Vagina (tissue), 2 donors: ENCODE measurements around the gene TXK. TPM values are rescaled to one million over a fixed set of nuclear protein-coding genes. Genes with fewer than 3 reads are reported as not detected.

Experiments used
- DNase-seq, 2 donors: peaks; one replicate each; pipeline ENCODE4 v3.0.0-alpha.2; 2017; ENCODE audit errors: extremely low spot score in 2 of 2
- H3K27ac ChIP-seq: fragments of 200-600 bp; sonication (generic); one replicate; pipeline ENCODE4 v1.5.1; 2019
- H3K27me3 ChIP-seq: fragments of 200-600 bp; sonication (generic); one replicate; pipeline ENCODE4 v1.5.1; 2019
- H3K36me3 ChIP-seq, 2 donors: fragments of 200-600 bp; sonication (generic); one replicate each; pipeline ENCODE4 v1.5.1; 2017 to 2019
- H3K4me1 ChIP-seq: fragments of 200-600 bp; sonication (generic); one replicate; pipeline ENCODE4 v1.5.1; 2019
- H3K4me3 ChIP-seq, 2 donors: fragments of 200-600 bp; sonication (generic); 1 replicate in 1 of 2; 2 replicates in 1 of 2; pipeline ENCODE4 v1.5.1; 2016 to 2019
- H3K9me3 ChIP-seq: fragments of 200-600 bp; sonication (generic); one replicate; pipeline ENCODE4 v1.5.1; 2019
- POLR2A ChIP-seq, 2 donors: fragments of 450-650 bp; IDR thresholded peaks; one replicate each; pipeline ENCODE4 v1.6.1; 2017; ENCODE audit warnings: antibody characterized with exemption in 2 of 2, mild to moderate bottlenecking in 2 of 2, moderate library complexity in 2 of 2
- POLR2AphosphoS5 ChIP-seq, 2 donors: sonication (generic); formaldehyde crosslinking; IDR thresholded peaks; one replicate each; pipeline ENCODE4 v1.9.0; 2017; ENCODE audit warnings: antibody characterized with exemption in 2 of 2, mild to moderate bottlenecking in 2 of 2, low read depth in 1 of 2; ENCODE audit not compliant: insufficient read depth in 1 of 2
- intact Hi-C: fragments of 100-400 bp; cut with DNase I; formaldehyde crosslinking; loops from one replicate; pipeline ENCODE4 v1.15.1; 2023
- total RNA-seq: library from RNA; depleted of rRNA; stranded (reverse); fragments of >200 nt; gene quantifications from one replicate; pipeline ENCODE4 v1.2.3, GENCODE V29; 2016
- TF ChIP-seq, protein P1 (sequence below), 3 experiments: fragments of 450-650 bp in 2 of 3; fragments of 200-600 bp in 1 of 3; sonication (generic) in 1 of 3; IDR thresholded peaks; one replicate each; pipeline ENCODE4 v1.5.1; 2017 to 2019; ENCODE audit warnings: antibody characterized with exemption in 3 of 3, mild to moderate bottlenecking in 2 of 3, moderate library complexity in 2 of 3

The TXK gene
- total RNA-seq, 1 donor from 2014 or later: 8.1 TPM

DNA sequence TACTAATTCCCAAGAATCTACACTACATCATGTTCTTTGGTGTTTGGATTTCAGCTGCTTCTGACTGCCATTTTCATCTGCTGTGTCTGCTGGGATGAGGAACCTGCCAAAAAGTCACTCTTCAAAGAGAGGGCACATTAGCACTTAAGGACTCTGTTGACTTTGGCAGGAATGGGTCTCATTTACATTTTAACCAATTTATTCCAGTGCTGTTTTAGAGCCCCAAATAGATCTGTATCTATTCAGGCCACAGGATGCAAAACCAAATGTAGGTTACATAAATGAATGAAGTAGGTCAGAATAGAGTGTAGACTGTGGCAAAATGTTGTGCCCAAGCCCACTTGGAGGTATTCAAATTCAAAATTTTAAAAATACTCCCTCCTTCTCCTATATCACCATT is 14.4 kb downstream of the TXK start:
- Histone ChIP-seq H3K4me1 (no peaks in the 10 kb centered on the region), H3K4me3 (no peak overlapping the region), H3K27me3 (no peaks in the 10 kb centered on the region), H3K9me3 (no peaks in the 10 kb centered on the region), H3K36me3 (no peaks in the 10 kb centered on the region), H3K27ac (no peak overlapping the region)
- intact Hi-C loops: no loop called here
- no peak for TF ChIP-seq POLR2AphosphoS5 (IDR thresholded peaks at IDR 0.05; ENCODE audit: insufficient read depth in 1 of 2, low read depth in 1 of 2)
- TF ChIP-seq POLR2A (IDR thresholded peaks at IDR 0.05): no peak
- TF ChIP-seq, protein P1, sequence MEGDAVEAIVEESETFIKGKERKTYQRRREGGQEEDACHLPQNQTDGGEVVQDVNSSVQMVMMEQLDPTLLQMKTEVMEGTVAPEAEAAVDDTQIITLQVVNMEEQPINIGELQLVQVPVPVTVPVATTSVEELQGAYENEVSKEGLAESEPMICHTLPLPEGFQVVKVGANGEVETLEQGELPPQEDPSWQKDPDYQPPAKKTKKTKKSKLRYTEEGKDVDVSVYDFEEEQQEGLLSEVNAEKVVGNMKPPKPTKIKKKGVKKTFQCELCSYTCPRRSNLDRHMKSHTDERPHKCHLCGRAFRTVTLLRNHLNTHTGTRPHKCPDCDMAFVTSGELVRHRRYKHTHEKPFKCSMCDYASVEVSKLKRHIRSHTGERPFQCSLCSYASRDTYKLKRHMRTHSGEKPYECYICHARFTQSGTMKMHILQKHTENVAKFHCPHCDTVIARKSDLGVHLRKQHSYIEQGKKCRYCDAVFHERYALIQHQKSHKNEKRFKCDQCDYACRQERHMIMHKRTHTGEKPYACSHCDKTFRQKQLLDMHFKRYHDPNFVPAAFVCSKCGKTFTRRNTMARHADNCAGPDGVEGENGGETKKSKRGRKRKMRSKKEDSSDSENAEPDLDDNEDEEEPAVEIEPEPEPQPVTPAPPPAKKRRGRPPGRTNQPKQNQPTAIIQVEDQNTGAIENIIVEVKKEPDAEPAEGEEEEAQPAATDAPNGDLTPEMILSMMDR (IDR thresholded peaks at IDR 0.05): no peak
- no peak for DNase-seq

DNA sequence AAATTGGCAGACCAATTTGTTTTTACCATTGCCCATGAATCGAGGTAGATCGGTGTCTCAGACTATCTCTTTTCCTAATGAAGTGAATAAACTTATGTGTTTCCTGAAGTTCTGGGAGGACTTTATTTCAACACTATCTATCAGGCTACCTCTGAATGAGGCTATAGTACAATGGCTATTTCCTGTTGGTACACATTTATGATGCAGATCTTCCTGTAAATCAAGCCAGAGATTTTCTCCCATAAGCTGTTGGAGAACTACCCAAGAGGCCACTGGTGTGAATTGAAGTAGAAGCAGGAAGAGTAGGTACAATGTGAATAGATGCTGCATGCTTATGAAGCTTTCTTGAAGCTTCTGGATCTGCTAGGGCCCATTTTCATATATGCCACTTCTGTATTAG is 16.0 kb downstream of the TXK start:
- H3K4me3 ChIP-seq: no peak overlapping the region
- no peaks in the 10 kb centered on the region for H3K4me1 ChIP-seq
- H3K27me3 ChIP-seq: no peaks in the 10 kb centered on the region
- TF ChIP-seq POLR2AphosphoS5 (IDR thresholded peaks at IDR 0.05; ENCODE audit: insufficient read depth in 1 of 2, low read depth in 1 of 2) (no peak), POLR2A (IDR thresholded peaks at IDR 0.05) (no peak)
- TF ChIP-seq, protein P1 (IDR thresholded peaks at IDR 0.05): no peak
- DNase-seq: no peak
- no peaks in the 10 kb centered on the region for H3K36me3 ChIP-seq
- no peak overlapping the region for H3K27ac ChIP-seq
- no peaks in the 10 kb centered on the region for H3K9me3 ChIP-seq
- intact Hi-C loops: no loop called here

DNA sequence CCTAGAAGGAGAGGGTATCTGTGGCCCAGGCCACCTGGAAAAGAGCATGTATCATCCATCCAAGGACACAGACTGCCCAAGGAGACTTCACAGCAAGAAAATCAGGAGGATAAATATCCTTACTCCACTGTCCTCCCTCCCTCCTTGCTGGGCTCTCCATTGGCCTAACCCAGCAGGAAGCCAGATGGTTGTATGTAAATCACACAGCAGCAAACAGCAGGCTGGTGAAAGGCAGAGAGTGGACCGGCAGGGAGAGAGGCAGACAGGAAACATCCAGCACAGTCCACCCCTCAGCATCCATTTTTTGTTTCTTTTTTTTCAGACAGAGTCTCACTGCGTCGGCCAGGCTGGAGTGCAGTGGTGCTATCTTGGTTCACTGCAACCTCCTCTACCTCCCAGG is 17.5 kb downstream of the TXK start:
- DNase-seq: no peak
- Histone ChIP-seq H3K27me3 (no peaks in the 10 kb centered on the region), H3K36me3 (no peaks in the 10 kb centered on the region), H3K4me1 (no peaks in the 10 kb centered on the region), H3K9me3 (no peaks in the 10 kb centered on the region), H3K4me3 (no peak overlapping the region), H3K27ac (no peak overlapping the region)
- intact Hi-C loops: no loop called here
- TF ChIP-seq POLR2AphosphoS5 (IDR thresholded peaks at IDR 0.05; ENCODE audit: insufficient read depth in 1 of 2, low read depth in 1 of 2) (no peak), POLR2A (IDR thresholded peaks at IDR 0.05) (no peak)
- TF ChIP-seq, protein P1 (IDR thresholded peaks at IDR 0.05): no peak

DNA sequence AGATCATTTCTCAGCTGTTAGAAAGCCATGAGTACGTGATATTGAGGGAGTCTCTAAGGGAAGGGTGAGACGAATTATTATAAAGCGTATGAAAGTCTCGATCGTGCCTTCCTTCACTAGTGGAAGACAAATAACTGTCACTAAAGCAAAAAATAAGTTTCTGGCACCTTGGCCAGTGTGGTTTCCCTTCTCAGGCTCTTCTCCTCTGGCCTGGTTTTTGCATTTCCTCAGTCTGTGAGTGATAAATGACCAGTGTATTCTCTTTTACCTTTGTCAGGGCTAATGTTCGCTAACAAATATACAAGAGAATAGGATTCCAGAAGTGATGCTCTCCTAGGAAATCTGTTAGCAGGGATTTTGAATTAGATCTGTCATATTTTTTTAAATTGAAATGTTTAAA is 19.6 kb downstream of the TXK start:
- TF ChIP-seq, protein P1 (IDR thresholded peaks at IDR 0.05): no peak
- TF ChIP-seq POLR2A (IDR thresholded peaks at IDR 0.05) (no peak), POLR2AphosphoS5 (IDR thresholded peaks at IDR 0.05; ENCODE audit: insufficient read depth in 1 of 2, low read depth in 1 of 2) (no peak)
- H3K4me1 ChIP-seq: no peaks in the 10 kb centered on the region
- H3K9me3 ChIP-seq: no peaks in the 10 kb centered on the region
- H3K4me3 ChIP-seq: no peak overlapping the region
- no peak for DNase-seq
- intact Hi-C loops: no loop called here
- no peaks in the 10 kb centered on the region for H3K27me3 ChIP-seq
- no peak overlapping the region for H3K27ac ChIP-seq
- no peaks in the 10 kb centered on the region for H3K36me3 ChIP-seq

DNA sequence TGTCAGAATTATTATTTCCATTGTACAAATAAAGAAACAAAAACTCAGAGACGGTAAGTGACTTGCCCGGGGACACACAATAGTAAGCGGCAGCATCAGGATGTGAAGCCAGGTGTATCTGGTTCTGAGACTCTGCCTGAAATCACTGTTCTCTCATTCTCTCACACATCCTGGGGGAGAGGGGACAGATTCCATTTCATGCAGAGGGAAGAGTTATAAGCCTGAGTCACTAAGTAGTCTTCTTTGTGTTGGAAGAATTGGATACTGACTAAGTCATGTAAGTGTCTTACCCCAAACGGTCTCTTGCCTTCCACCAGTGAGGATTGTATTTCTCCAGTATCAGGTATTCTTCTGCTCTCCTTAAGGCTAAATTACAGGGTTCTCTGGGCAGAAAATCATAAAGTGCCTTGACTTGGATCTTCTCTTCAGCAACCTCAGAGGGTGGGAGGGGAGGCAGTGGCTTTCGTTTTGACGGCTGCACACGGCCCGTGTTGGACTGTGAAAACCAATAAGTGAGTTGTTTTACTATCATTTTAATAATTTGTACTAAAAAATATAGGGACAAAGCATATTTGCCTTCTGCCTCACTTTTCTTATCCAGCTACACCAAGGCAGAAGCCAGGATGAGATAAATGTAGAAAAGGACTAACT is 21.9 kb downstream of the TXK start:
- H3K4me1 ChIP-seq: no peaks in the 10 kb centered on the region
- intact Hi-C loops: no loop called here
- H3K9me3 ChIP-seq: no peaks in the 10 kb centered on the region
- H3K27me3 ChIP-seq: no peaks in the 10 kb centered on the region
- no peak overlapping the region for H3K27ac ChIP-seq
- DNase-seq: no peak
- H3K4me3 ChIP-seq: no peak overlapping the region
- TF ChIP-seq, protein P1 (IDR thresholded peaks at IDR 0.05): no peak
- TF ChIP-seq POLR2AphosphoS5 (IDR thresholded peaks at IDR 0.05; ENCODE audit: insufficient read depth in 1 of 2, low read depth in 1 of 2): no peak
- no peak for TF ChIP-seq POLR2A (IDR thresholded peaks at IDR 0.05)
- H3K36me3 ChIP-seq: no peaks in the 10 kb centered on the region
